Neural cell (in vitro differentiated cells): ENCODE data around the gene EI24. TPM values are rescaled to one million over a fixed set of nuclear protein-coding genes. Genes with fewer than 3 reads are reported as not detected.

Source experiments
- H2AFZ ChIP-seq: fragments of 200-600, 300-800 bp; sonication (generic), shearing (Covaris generic); 2 replicates; pipeline ENCODE4 v1.6.0; 2014; ENCODE audit warnings: low read depth, mild to moderate bottlenecking, antibody characterized with exemption, low read length, moderate library complexity
- H3F3A ChIP-seq: fragments of 200-600 bp; shearing (Covaris generic); 2 replicates; pipeline ENCODE4 v1.6.1; 2016; ENCODE audit warnings: mild to moderate bottlenecking, moderate library complexity, mixed read lengths, antibody characterized with exemption, low read length; ENCODE audit not compliant: insufficient read depth, poor library complexity, severe bottlenecking
- H3K27ac ChIP-seq: fragments of 200-600, 300-800 bp; sonication (generic), shearing (Covaris generic); 2 replicates; pipeline ENCODE4 v1.5.1; 2014; ENCODE audit warnings: mild to moderate bottlenecking, low read length, moderate library complexity
- H3K27me3 ChIP-seq: fragments of 300-800, 200-600 bp; sonication (generic), shearing (Covaris generic); 2 replicates; pipeline ENCODE4 v1.6.0; 2014; ENCODE audit warnings: mild to moderate bottlenecking, low read depth, low read length, moderate library complexity; ENCODE audit not compliant: insufficient read depth
- H3K36me3 ChIP-seq: fragments of 300-800, 200-600 bp; sonication (generic), shearing (Covaris generic); 2 replicates; pipeline ENCODE4 v1.5.1; 2014; ENCODE audit warnings: mild to moderate bottlenecking, antibody characterized with exemption, low read length, moderate library complexity; ENCODE audit not compliant: insufficient read depth
- H3K4me2 ChIP-seq: fragments of 300-800, 200-600 bp; sonication (generic), shearing (Covaris generic); 2 replicates; pipeline ENCODE4 v1.6.0; 2014; ENCODE audit warnings: mild to moderate bottlenecking, low read length
- H3K4me3 ChIP-seq: fragments of 300-800, 200-600 bp; sonication (generic), shearing (Covaris generic); 2 replicates; pipeline ENCODE4 v1.5.1; 2014; ENCODE audit warnings: mild to moderate bottlenecking, low read length, moderate library complexity
- H3K79me2 ChIP-seq: fragments of 200-600 bp; shearing (Covaris generic); replicated peaks from 2 replicates; pipeline ENCODE4 v1.6.0; 2014; ENCODE audit warnings: mild to moderate bottlenecking, low read length, moderate library complexity; ENCODE audit not compliant: insufficient read depth
- H3K9ac ChIP-seq: fragments of 300-800, 200-600 bp; sonication (generic), shearing (Covaris generic); 2 replicates; pipeline ENCODE4 v1.6.1; 2016; ENCODE audit warnings: mild to moderate bottlenecking, low read length, mixed read lengths
- H3K9me2 ChIP-seq: fragments of 200-600 bp; shearing (Covaris generic); 2 replicates; pipeline ENCODE4 v1.6.1; 2016; ENCODE audit warnings: mild to moderate bottlenecking, low read length, mixed read lengths; ENCODE audit not compliant: insufficient read depth
- H3K9me3 ChIP-seq: fragments of 200-600, 300-800 bp; sonication (generic), shearing (Covaris generic); 2 replicates; pipeline ENCODE4 v1.6.1; 2016; ENCODE audit warnings: mild to moderate bottlenecking, mixed run types, low read length, moderate library complexity, mixed read lengths
- H4K20me1 ChIP-seq: fragments of 200-600 bp; shearing (Covaris generic); 2 replicates; pipeline ENCODE4 v1.6.1; 2016; ENCODE audit warnings: mild to moderate bottlenecking, mixed run types; ENCODE audit not compliant: insufficient read depth
- CTCF ChIP-seq: fragments of 450-650 bp; IDR thresholded peaks from 2 replicates; pipeline ENCODE4 v1.5.1; 2014; ENCODE audit warnings: antibody characterized with exemption, mild to moderate bottlenecking, moderate library complexity; ENCODE audit not compliant: poor library complexity, severe bottlenecking
- EP300 ChIP-seq: fragments of 450-650 bp; conservative IDR thresholded peaks from 2 replicates; pipeline ENCODE4 v1.6.1; 2014; ENCODE audit warnings: antibody characterized with exemption, mild to moderate bottlenecking, moderate library complexity; ENCODE audit not compliant: poor library complexity, severe bottlenecking
- EZH2 ChIP-seq: fragments of 200-600, 300-800 bp; shearing (Covaris generic), sonication (generic); IDR thresholded peaks from 2 replicates; pipeline ENCODE4 v1.6.1; 2014; ENCODE audit warnings: antibody characterized with exemption, low read length, borderline replicate concordance, mild to moderate bottlenecking; ENCODE audit not compliant: insufficient read depth, poor library complexity, severe bottlenecking
- MXI1 ChIP-seq: fragments of 450-650 bp; conservative IDR thresholded peaks from 2 replicates; pipeline ENCODE4 v1.6.1; 2014; ENCODE audit warnings: antibody characterized with exemption, mild to moderate bottlenecking; ENCODE audit not compliant: poor library complexity, severe bottlenecking
- POLR2AphosphoS5 ChIP-seq: IDR thresholded peaks from 2 replicates; pipeline ENCODE4 v1.6.1; 2012
- RAD21 ChIP-seq: fragments of 450-650 bp; conservative IDR thresholded peaks from 2 replicates; pipeline ENCODE4 v1.6.1; 2014; ENCODE audit warnings: antibody characterized with exemption, mild to moderate bottlenecking, moderate library complexity
- REST ChIP-seq: IDR thresholded peaks from 2 replicates; pipeline ENCODE4 v1.6.1; 2012; ENCODE audit warnings: borderline replicate concordance
- SMC3 ChIP-seq: fragments of 450-650 bp; conservative IDR thresholded peaks from 2 replicates; pipeline ENCODE4 v1.6.1; 2014; ENCODE audit warnings: antibody characterized with exemption, mild to moderate bottlenecking, moderate library complexity; ENCODE audit not compliant: poor library complexity
- TAF1 ChIP-seq: IDR thresholded peaks from 2 replicates; pipeline ENCODE4 v1.6.1; 2012; ENCODE audit warnings: low read depth
- polyA plus RNA-seq: library from polyadenylated mRNA; depleted of rRNA; stranded (reverse); fragments of >200 nt; gene quantifications from 2 replicates; pipeline ENCODE4 v1.2.3, GENCODE V29; 2014

Gene EI24
- polyA plus RNA-seq, 1 donor from 2014 or later, result 92.5 TPM

GRCh38 chr11:125583496-125583895, 14.2 kb downstream of the EI24 start:
- peaks cover 5% of the 10 kb centered on the region for H3K36me3 ChIP-seq
- no peaks in the 10 kb centered on the region for H3K79me2 ChIP-seq

GRCh38 chr11:125585487-125585886, 16.2 kb downstream of the EI24 start:
- Histone ChIP-seq H4K20me1 (no peaks in the 10 kb centered on the region), H3K79me2 (no peaks in the 10 kb centered on the region), H3K27ac (no peak overlapping the region), H3K4me3 (no peak overlapping the region), H3F3A (no peaks in the 10 kb centered on the region), H3K9me2 (no peaks in the 10 kb centered on the region), H3K4me2 (no peak overlapping the region), H3K27me3 (no peaks in the 10 kb centered on the region), H2AFZ (no peak overlapping the region), H3K36me3 (no peaks in the 10 kb centered on the region), H3K9me3 (no peaks in the 10 kb centered on the region), H3K9ac (no peak overlapping the region)
- TF ChIP-seq TAF1, result no peak
- no peak for TF ChIP-seq SMC3
- TF ChIP-seq EZH2, result no peak
- no peak for TF ChIP-seq RAD21
- no peak for TF ChIP-seq CTCF
- no peak for TF ChIP-seq REST

More at GRCh38 chr11:125583496-125583895, 14.2 kb downstream of the EI24 start:
- TF ChIP-seq TAF1 (no peak), EP300 (no peak), REST (no peak), EZH2 (no peak), MXI1 (no peak), CTCF (no peak), RAD21 (no peak), POLR2AphosphoS5 (no peak), SMC3 (no peak)
- no peak overlapping the region for H3K9ac ChIP-seq
- H3K9me3 ChIP-seq, result no peaks in the 10 kb centered on the region
- no peaks in the 10 kb centered on the region for H3K9me2 ChIP-seq
- H3K27me3 ChIP-seq, result no peaks in the 10 kb centered on the region
- H4K20me1 ChIP-seq, result no peaks in the 10 kb centered on the region
- no peaks in the 10 kb centered on the region for H3F3A ChIP-seq
- no peak overlapping the region for H3K4me2 ChIP-seq
- H3K4me3 ChIP-seq, result no peak overlapping the region
- no peak overlapping the region for H2AFZ ChIP-seq
- no peak overlapping the region for H3K27ac ChIP-seq
